GM10248 (cell line): ENCODE results near the gene DLG2.

Source experiments
- CTCF ChIA-PET: fragments of 300-600 bp; sonication (Branson Sonifier 250); formaldehyde crosslinking; extraction: SDS; loops from one replicate; lab custom pipeline; 2021; ENCODE audit warnings: antibody characterized with exemption; lab: Yijun Ruan, JAX
- POLR2A ChIA-PET: fragments of 350-650 bp; sonication (Branson Sonifier 250); formaldehyde crosslinking; extraction: SDS; loops from one replicate; lab custom pipeline; 2020; ENCODE audit warnings: antibody characterized with exemption; lab: Yijun Ruan, JAX
- DNase-seq: peaks from one replicate; pipeline ENCODE4 v3.0.0; 2012; ENCODE audit errors: extremely low spot score
- TF ChIP-seq, protein P1 (sequence below): IDR thresholded peaks from 2 replicates; pipeline ENCODE4 v1.5.1; 2012; ENCODE audit warnings: mild to moderate bottlenecking, low read depth; ENCODE audit errors: extremely low read depth, missing control alignments, control extremely low read depth

The DLG2 gene

DNA sequence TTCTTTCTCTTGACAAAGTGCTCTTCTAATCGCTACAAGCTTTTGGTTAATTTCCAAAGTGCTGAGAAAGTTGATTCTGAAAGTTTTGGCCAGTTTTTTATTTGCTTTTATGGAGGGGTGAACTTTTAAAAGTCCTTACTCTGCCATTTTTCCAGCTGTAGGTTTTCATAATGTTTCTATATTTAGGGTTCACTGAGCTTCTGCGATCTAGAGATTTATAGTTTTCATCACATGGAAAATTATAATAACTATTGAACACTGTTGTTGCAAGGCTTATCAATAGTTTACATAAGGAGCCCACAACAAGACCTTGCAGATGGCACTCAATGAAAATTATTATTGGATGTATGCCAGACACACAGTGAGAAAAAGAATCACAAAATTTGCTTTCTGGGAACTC is 55.1 kb downstream of the DLG2 start:
- no peak for DNase-seq
- ChIA-PET POLR2A (no interaction called here), CTCF (no interaction called here)
- TF ChIP-seq, protein P1, sequence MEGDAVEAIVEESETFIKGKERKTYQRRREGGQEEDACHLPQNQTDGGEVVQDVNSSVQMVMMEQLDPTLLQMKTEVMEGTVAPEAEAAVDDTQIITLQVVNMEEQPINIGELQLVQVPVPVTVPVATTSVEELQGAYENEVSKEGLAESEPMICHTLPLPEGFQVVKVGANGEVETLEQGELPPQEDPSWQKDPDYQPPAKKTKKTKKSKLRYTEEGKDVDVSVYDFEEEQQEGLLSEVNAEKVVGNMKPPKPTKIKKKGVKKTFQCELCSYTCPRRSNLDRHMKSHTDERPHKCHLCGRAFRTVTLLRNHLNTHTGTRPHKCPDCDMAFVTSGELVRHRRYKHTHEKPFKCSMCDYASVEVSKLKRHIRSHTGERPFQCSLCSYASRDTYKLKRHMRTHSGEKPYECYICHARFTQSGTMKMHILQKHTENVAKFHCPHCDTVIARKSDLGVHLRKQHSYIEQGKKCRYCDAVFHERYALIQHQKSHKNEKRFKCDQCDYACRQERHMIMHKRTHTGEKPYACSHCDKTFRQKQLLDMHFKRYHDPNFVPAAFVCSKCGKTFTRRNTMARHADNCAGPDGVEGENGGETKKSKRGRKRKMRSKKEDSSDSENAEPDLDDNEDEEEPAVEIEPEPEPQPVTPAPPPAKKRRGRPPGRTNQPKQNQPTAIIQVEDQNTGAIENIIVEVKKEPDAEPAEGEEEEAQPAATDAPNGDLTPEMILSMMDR: no peak

DNA sequence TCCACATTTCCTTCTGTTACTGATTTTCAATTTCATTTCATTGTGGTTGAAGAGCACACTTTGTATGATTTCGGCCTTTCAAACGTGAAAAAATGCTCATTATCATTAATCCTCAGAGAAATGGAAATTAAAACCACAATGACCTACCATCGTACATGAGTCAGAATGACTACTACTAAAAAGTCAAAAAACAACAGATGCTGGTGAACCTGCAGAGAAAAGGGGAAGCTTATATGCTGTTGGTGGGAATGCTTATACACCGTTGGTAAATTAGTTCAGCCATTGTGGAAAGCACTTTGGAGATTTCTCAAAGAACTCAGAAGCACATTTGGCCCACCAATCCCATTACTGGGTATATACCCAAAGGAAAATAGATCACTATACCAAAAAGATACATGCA is 57.6 kb downstream of the DLG2 start:
- TF ChIP-seq, protein P1: no peak
- no peak for DNase-seq
- POLR2A ChIA-PET: no interaction called here
- CTCF ChIA-PET: no interaction called here

DNA sequence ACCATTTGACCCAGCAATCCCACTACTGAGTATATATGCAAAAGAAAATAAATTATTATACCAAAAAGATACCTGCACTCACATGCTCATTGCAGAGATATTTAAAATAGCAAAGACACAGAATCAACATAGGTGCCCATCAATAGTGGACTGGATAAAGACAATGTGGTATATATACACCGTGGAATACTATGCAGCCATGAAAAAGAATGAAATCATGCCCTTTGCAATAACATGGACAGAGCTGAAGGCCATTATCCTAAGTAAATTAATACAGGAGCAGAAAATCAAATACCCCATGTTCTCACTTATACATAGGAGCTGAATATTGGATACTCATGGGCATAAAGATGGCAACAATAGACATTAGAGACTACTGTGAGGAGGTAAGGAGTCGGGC is 68.7 kb downstream of the DLG2 start:
- no peak for DNase-seq
- CTCF ChIA-PET: no interaction called here
- TF ChIP-seq, protein P1: no peak
- POLR2A ChIA-PET: no interaction called here

DNA sequence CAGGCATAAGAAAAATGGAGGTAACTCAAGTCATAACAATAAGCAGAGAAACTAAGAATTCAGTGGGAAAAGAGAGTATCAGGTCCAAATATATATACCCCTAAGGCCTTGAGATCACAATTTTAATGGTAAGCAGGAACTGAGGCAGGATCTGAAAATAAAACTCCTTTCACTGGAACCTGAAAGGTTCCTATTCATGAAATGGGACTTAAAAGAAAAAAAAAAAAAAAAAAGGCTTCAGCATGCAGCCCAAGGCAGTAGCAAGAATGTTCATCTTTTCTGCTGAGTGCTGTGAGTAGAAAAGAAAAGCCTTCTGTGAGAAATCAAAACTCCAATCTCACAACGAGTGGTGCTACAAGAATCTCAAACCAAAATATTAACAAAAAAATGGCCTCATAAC is 75.3 kb downstream of the DLG2 start:
- DNase-seq: no peak
- ChIA-PET POLR2A (no interaction called here), CTCF (no interaction called here)
- TF ChIP-seq, protein P1: no peak

DNA sequence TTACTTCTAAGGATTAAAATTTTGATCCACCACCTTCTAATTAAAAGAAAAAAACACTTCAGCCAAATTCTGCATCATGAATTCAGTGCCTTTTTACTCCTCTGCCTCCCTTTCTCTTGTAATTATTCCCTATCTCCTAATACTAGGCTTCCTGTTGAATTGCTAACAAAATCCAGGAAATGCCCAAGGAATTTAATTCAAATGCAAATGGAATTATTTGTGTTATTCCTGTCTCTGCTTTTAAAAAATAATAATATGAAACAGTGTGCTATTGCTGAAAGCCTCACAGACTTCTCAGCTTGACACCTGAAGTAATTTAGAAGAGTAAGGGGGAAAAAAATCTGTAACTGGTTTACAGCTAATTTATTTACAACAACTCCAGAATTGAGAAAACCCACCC is 85.5 kb downstream of the DLG2 start:
- DNase-seq: no peak
- TF ChIP-seq, protein P1: no peak
- POLR2A ChIA-PET: no interaction called here
- CTCF ChIA-PET: no interaction called here

DNA sequence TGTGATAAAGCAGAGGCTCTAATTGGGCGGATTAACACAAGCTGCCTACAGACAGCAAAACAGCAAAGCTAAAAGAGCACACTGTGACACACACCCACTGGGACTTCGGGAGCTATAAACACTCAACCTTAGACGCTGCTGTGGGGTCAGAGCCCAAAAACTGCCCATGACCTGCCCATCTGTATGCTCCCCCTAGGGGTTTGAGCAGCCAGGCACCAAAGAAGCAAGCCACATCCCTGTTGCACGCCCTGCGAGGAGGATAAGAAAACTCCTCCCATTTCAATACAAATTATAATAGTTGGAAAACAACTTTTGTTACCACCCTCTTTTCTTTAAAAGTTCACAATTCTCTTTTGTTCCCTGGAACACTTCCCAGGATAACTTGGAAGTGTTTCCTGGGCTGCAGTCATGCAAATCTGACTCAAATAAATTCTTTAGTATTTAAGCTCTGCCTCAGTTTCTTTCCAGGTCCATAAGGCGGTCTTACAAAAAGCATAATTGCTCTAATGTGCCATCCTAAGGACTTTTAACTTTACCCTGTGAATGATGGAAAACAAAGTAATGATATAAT is 86.4 kb downstream of the DLG2 start:
- DNase-seq: no peak
- TF ChIP-seq, protein P1: no peak
- POLR2A ChIA-PET: no interaction called here
- CTCF ChIA-PET: no interaction called here
